ENCODE results near the gene HOMER2. TPM values are rescaled to one million over a fixed set of nuclear protein-coding genes. Genes with fewer than 3 reads are reported as not detected.

The HOMER2 gene
- 27.0 TPM for total RNA-seq

GRCh38 chr15:82952158-82953081 is at the start of gene HOMER2:
Gene HOMER2, minus strand, starts transcription at chr15:82952720. Its CDS starts 185 bp downstream, at chr15:82952535.

DNA sequence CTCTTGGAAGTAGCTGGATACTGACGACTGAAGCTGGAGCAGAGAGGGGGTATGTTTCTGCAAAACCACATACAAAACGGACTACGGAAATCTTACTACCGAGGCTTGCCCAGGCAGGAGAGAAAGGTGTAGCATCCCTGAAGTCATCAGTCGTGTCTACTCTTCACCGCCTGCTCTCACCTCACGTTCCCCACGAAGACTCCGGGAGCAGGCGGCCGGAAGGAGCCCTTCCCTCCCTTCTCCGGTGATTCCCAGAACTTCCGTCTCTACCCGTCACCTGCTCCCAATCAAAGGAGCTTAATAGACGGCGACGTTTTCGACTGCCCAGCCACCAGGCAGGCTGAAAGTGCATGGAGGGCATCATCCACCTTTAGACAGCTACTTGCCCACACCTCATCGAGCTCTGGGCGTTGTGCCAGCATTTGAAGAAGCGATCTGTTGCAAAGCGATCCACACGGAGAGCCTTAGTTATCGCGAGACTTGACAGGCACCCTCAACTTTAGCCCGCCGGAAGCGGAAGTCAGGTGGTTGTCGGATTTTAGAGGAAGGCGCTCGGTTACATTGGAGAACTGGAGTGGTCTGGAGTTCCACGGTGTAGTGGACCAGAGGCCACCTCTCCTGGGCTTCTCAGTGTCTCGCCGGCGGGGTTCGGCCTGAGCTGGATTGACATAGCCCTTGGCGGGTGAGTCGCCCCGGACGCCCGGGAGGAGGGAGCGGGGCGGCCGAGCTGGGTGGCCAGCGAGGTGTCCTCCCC is 33.3 kb upstream of the HOMER2 start, which contains the start of gene RAMAC:
Gene RAMAC (plus strand): TSS at position 523 of the 754 bp plus-strand sequence. CDS start 2,809 bp downstream, outside the sequence.

DNA sequence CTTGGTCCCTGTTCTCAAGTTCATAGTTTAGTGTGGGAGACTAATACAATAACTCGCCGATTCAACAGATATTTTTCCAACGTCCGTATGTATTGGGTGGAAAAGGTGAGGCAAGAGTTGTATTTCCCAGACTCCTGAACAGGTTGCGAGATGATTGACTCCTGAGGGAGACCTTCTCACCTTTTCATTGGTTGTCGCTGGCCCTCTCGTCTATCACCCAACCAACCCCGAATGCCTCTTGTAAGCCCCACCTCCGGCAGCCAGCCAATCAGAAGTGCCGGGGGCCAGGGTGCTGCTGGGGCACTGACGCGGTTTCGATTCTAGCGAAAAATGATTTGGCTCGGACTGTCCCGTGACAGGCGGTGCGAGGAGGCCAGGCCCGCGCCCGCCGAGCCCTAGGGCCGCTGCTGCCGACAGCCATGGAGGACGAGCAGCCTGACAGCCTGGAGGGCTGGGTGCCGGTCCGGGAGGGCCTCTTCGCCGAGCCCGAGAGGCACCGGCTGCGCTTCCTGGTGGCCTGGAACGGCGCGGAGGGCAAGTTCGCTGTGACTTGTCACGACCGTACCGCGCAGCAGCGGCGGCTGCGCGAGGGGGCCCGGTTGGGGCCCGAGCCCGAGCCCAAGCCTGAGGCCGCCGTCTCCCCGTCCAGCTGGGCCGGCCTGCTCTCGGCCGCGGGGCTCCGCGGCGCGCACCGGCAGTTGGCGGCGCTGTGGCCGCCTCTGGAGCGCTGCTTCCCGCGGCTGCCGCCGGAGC is 143.0 kb downstream of the HOMER2 start, which contains the start of gene WHAMM:
Gene WHAMM (plus strand): TSS at position 321 of the 753 bp plus-strand sequence. CDS start 99 bp downstream, at position 420.

DNA sequence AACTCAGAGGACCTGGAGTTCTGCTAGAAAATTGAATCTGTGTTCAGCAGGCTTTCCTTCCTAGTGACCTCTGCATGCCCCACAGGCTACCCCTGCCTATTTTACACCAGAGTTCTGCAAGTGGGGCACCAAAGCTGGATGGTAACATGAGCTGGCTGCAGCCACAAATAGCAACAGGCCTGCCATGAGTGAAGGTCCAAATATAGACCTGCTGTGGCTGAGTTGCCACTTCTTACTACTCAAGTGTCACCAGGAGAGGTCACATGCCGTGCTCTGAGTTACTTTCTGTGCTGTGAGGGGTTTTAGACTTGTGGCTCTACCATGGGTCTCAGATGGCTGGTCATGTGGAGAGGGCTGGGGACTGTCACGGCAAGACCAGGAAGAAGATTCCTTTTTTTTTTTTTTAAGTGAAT is 146.5 kb downstream of the HOMER2 start, which contains the start of gene FSD2:
Gene FSD2 (minus strand): TSS at position 76 of the 413 bp plus-strand sequence. CDS start 18,679 bp downstream, outside the sequence.

Other genes starting within 250 kb of the HOMER2 start
- 2.1 TPM for gene AP3B2, start 242.8 kb downstream of the HOMER2 start, total RNA-seq
- gene FSD2, start 146.7 kb downstream of the HOMER2 start, total RNA-seq: 9.6 TPM
- 6.8 TPM for gene WHAMM, start 143.1 kb downstream of the HOMER2 start, total RNA-seq
- 25.6 TPM for gene RAMAC, start 33.5 kb upstream of the HOMER2 start, total RNA-seq
- gene C15orf40, start 58.9 kb upstream of the HOMER2 start, total RNA-seq: 48.6 TPM
- gene BTBD1, start 114.5 kb upstream of the HOMER2 start, total RNA-seq: 88.0 TPM
- 12.4 TPM for gene TM6SF1, start 154.9 kb upstream of the HOMER2 start, total RNA-seq

All from metanephros (tissue), 1 donor.